Measurements from ENCODE around the gene TCF19.

Gene TCF19

GRCh38 chr6:31129130-31129529 lies 29.3 kb upstream of the TCF19 start:
- DNase-seq: no peak

DNA sequence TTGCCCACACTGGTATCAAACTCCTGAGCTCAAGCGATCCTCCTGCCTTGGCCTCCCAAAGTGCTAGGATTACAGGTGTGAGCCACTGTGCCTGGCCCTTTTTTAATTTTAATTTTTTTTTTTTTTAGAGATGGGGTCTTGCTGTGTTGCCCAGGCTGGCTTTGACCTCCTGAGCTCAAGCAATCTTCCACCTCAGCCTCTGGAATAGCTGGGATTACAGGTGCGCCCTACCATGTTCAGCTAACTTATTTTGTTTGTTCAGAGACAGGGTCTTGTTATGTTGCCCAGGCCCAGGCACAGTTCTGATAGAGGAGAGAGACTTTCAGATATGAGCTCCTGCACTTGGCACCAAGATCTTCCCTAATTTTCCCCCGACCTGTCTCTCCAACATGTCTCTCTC lies 27.6 kb upstream of the TCF19 start:
- DNase-seq: no peak

DNA sequence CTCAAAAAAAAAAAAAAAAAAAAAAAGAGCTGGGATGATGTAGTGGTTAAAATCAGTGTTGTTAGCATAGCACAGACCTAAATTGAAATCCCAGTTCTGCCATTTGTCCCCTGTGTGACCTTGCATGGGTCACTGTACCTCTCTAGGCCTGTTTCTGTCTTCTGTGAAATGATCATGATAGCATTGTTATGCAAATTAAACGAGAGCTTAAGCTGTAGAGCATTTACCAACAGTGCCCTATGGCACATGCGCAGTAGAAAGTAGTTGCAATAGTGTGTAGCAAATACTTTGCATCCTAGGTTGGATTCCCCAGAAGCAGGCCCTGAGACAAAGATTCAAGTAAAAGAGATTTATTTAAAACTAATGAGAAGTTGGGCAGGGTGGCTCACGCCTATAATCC lies 26.8 kb upstream of the TCF19 start:
- DNase-seq: no peak

GRCh38 chr6:31132806-31133205 lies 25.6 kb upstream of the TCF19 start:
- no peak for DNase-seq

GRCh38 chr6:31135710-31136109 lies 22.7 kb upstream of the TCF19 start:
- no peak for DNase-seq

DNA sequence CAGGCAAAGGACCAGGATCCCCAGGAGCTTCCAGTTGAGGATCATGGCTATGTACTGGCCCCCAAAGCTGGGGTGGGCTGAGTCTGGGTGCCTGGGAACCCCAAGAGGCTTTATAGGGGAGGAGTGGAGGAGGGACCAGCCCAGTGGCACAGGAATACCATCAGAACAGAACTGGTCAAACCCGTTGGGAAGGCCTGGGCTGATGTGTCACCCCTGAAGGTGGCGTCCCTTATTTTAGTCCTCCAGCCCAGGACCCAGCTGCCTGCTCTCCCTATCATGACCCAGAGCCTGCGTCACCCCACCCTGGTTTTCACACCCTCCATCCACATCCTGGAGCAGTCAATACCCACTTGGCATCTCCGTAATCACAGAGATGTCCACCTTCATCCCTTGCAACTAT lies 19.4 kb upstream of the TCF19 start, which contains the start of gene PSORS1C2:
Gene PSORS1C2, minus strand, starts transcription at position 85 of the 400 bp plus-strand sequence. Its CDS starts 40 bp downstream, at position 45.
- no peak for DNase-seq

DNA sequence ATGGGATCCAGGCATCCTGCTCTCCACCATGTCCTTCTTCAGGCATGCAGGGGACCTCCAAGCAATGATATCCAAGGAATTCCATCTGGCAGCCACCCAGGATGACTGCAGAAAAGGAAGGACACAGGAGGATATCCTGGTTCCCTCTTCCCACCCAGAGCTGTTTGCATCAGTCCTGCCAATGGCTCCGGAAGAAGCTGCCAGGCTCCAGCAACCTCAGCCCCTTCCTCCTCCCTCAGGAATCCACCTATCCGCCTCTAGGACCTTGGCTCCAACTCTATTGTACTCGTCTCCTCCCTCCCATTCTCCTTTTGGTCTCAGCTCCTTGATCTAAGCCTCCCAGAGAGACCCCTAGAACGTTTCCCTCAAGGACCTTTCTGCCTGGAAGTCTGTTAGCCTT lies 18.8 kb upstream of the TCF19 start:
- peak; percentile 76 for DNase-seq

GRCh38 chr6:31140643-31141042 lies 17.7 kb upstream of the TCF19 start:
- DNase-seq: no peak

DNA sequence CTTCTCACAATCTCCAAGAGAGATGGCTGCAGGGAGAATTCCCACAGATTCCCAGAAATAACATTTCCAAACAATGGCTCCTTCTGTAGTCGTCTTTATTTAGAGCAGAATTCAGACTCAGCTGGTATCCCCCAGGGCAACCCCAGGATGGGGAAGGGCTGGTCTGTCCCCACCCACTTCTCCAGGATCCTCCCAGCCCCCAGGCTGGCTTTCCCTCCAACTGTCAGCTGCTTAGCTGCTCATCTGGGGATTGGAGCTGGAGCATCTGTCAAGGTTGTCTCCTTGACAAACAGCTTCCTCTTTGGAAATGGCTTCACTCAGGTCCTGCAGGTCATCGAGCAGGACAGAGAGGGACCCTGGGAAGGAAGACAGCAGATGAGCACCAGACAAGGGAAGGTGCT lies 16.0 kb upstream of the TCF19 start:
- peak; percentile 78 for DNase-seq

- DNase-seq: peak; percentile 97
Observed at GRCh38 chr6:31143148-31143547, 15.2 kb upstream of the TCF19 start.

DNA sequence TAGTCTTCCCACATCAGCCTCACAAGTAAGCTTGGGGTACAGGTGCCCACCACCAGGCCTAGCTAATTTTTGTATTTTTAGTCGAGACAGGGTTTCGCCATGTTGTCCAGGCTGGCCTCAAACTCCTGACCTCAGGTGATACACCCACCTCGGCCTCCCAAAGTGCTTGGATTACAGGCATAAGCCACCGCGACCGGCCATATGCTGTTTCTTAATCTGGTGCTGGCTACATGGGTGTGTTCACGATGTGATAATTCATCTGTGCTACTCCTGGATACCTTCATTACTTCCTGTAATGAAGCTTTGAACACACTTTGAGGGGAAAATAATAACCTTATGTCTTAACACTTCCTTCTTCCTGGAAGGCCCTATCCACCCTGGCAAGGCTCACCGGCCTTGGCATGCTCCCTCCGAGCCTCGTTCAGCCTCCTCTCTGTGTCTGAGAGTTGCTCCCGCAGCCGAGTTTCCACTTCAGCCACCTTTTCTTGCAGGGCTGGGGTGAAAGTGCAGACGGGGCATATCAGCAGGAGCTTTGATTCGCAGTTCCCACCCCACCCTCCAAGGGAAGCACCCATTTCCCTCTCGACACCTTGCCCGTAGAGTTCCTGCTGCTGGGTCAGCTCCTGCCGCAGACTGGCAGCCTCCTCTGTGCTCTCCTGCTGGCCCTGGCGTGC lies 14.0 kb upstream of the TCF19 start:
- no peak for DNase-seq

DNA sequence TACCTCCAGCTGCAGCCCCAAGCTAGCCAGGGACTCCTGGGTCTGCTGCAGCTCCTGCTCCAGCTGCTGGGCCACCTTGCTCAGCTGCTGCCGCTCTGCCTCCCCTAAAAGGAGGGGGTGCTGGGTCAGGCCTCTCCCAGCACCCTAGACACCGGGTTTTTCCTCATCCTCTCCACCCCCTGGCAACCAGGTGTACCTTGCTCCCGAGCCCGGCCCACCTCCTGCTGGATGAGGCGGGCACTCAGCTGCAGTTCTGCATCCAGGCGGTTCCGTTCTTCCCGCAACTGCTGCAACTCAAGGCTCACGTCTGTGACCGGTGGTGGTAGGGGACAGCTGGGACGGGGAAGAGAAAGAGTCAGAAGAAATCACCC lies 13.4 kb upstream of the TCF19 start:
- DNase-seq: no peak

- DNase-seq: no peak
Observed at GRCh38 chr6:31145386-31145785, 13.0 kb upstream of the TCF19 start.

GRCh38 chr6:31149827-31150447 lies 8.5 kb upstream of the TCF19 start:
- DNase-seq: no peak

GRCh38 chr6:31152781-31153180 lies 5.6 kb upstream of the TCF19 start:
- no peak for DNase-seq

GRCh38 chr6:31154436-31154835 lies 4.0 kb upstream of the TCF19 start:
- DNase-seq: no peak

DNA sequence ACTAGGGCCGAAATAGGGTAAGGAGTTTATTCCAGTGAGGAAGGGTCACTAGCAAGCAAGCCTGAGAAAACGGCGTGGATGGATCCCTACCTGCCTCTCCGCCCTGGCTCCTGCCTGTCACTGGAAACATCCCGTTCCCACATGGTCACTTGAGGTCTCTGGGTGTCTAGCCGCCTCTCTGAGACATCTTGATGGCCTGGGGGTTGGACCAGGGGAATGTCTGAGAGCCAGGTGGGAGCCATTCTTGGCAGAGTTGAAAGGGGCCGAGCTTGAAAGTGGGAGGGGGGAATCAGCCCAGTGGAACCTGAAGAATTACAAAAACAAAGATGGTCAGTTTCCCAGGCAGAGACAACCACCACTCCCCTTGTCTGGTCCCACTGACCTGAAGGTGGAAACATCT lies 1.7 kb upstream of the TCF19 start:
- DNase-seq: no peak

GRCh38 chr6:31157513-31158139 lies 763 bp upstream of the TCF19 start, which contains the start of gene CCHCR1:
Gene CCHCR1 (minus strand): TSS chr6:31157802. CDS start chr6:31157600, 202 bp downstream.
- DNase-seq: no peak

DNA sequence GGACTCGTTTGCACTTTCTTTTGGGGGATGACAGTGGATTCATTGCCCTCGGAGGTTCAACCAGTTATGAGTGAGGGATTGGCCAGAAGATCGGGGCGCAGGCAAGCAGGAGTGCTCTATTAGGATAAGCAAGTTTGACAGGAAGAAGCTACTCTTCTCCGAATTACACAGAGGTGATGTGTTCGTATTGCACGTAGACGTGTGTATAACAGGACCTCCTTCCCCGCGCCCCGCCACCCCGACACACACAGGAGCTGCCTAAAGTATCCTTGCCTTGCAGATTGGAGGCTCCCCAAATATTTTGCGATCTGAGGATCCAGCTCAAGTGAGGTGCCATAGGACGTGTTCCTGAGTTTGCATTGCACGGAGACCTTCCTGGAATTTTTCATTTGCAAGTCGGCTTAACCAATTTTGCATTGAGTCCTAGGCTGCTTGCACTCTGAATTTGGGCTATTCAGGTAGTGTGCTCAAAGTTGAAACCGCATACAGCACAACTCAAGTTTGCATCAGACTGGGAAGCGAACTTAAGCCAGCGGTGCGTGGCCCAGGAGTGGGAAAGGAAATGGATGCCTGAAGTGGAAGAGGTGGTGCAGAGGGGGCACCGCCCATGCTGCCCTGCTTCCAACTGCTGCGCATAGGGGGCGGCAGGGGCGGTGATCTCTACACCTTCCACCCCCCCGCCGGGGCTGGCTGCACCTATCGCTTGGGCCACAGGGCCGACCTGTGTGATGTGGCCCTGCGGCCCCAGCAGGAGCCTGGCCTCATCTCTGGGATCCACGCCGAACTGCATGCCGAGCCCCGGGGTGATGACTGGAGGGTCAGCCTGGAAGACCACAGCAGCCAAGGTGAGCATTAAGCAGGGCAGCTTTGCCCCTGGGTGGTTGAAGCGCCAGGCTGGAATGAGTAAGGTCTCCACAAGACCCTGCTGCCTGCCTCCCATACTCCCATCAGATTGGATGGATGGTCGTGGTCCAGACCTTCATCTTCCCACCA lies 770 bp downstream of the TCF19 start:
- peak; percentile 74 for DNase-seq

- DNase-seq: no peak
Observed at GRCh38 chr6:31161216-31162126, 3.1 kb downstream of the TCF19 start.

GRCh38 chr6:31162463-31163165 lies 4.2 kb downstream of the TCF19 start:
- DNase-seq: no peak
